HepG2 (cell line): ENCODE measurements around the gene PHKG2. TPM values are rescaled to one million over a fixed set of nuclear protein-coding genes. Genes with fewer than 3 reads are reported as not detected.
A peak's percentile ranks its signal among the peaks of the same experiment; 100 is the strongest.

ENCODE experiments used
- HOXA9 ChIP-seq: sonication (generic); formaldehyde crosslinking; IDR thresholded peaks from 2 replicates; pipeline ENCODE4 v1.8.1; 2022; ENCODE audit warnings: missing genetic modification reagents, mild to moderate bottlenecking, moderate library complexity, borderline replicate concordance
- MED13 ChIP-seq: sonication (generic); formaldehyde crosslinking; IDR thresholded peaks from 2 replicates; pipeline ENCODE4 v1.5.0; 2020; ENCODE audit warnings: missing genetic modification reagents
- RFX3 ChIP-seq: IDR thresholded peaks from 2 replicates; pipeline ENCODE4 v1.6.1; 2016; ENCODE audit warnings: missing biosample characterization, missing genetic modification reagents
- SMAD3 ChIP-seq: sonication (generic); formaldehyde crosslinking; IDR thresholded peaks from 2 replicates; pipeline ENCODE4 v1.4.0; 2020; ENCODE audit warnings: missing genetic modification reagents
- SP5 ChIP-seq: IDR thresholded peaks from 2 replicates; pipeline ENCODE4 v1.6.1; 2016; ENCODE audit warnings: low read depth, borderline replicate concordance
- TBL1XR1 ChIP-seq: fragments of 150-350 bp; IDR thresholded peaks from 2 replicates; pipeline ENCODE4 v1.6.1; 2014; ENCODE audit warnings: borderline replicate concordance, low read length; ENCODE audit not compliant: partially characterized antibody
- ZNF383 ChIP-seq: sonication (generic); formaldehyde crosslinking; IDR thresholded peaks from 2 replicates; pipeline ENCODE4 v1.4.0; 2020; ENCODE audit warnings: missing genetic modification reagents, mild to moderate bottlenecking, borderline replicate concordance
- ZNF530 ChIP-seq: sonication (generic); formaldehyde crosslinking; IDR thresholded peaks from 2 replicates; pipeline ENCODE4 v1.5.0; 2020; ENCODE audit warnings: low read depth, mild to moderate bottlenecking, missing genetic modification reagents
- ZNF788 ChIP-seq: sonication (generic); formaldehyde crosslinking; IDR thresholded peaks from 2 replicates; pipeline ENCODE4 v1.5.0; 2020; ENCODE audit warnings: mild to moderate bottlenecking, missing genetic modification reagents, borderline replicate concordance
- ZNF839 ChIP-seq: sonication (generic); formaldehyde crosslinking; IDR thresholded peaks from 2 replicates; pipeline ENCODE4 v1.4.0; 2020; ENCODE audit warnings: missing genetic modification reagents, mild to moderate bottlenecking, borderline replicate concordance
- polyA plus RNA-seq, 8 experiments: library from polyadenylated mRNA; depleted of rRNA in 3 of 8; stranded (reverse) in 7 of 8; unstranded in 1 of 8; fragments of >200 nt; fragmentation: Illumina TruSeq in 4 of 8; extraction: Trizol in 4 of 8; gene quantifications; 2 replicates each; pipeline versions ENCODE4 v1.2.1 to v1.2.3, GENCODE V29; 2011 to 2016; ENCODE audit warnings: low read depth in 4 of 8, missing spikeins in 1 of 8, mixed read lengths in 1 of 8; ENCODE audit not compliant: insufficient read depth in 1 of 8
- total RNA-seq, 5 experiments: library from RNA; depleted of rRNA; stranded (reverse); fragments of >200 nt; fragmentation: Illumina TruSeq; extraction: Trizol; gene quantifications; 2 replicates each; pipeline ENCODE4 v1.2.3, GENCODE V29; 2016; ENCODE audit warnings: low read depth in 1 of 5
- TF ChIP-seq, protein P1 (sequence below): sonication (generic); formaldehyde crosslinking; IDR thresholded peaks from 2 replicates; pipeline ENCODE4 v1.9.0; 2021; ENCODE audit warnings: mild to moderate bottlenecking, missing genetic modification reagents
- TF ChIP-seq, protein P2 (sequence below): sonication (generic); formaldehyde crosslinking; IDR thresholded peaks from 2 replicates; pipeline ENCODE4 v1.4.0; 2020; ENCODE audit warnings: mild to moderate bottlenecking, missing genetic modification reagents, borderline replicate concordance
- TF ChIP-seq, protein P3 (sequence below): sonication (generic); formaldehyde crosslinking; IDR thresholded peaks from 2 replicates; pipeline ENCODE4 v1.9.0; 2021; ENCODE audit warnings: missing genetic modification reagents, borderline replicate concordance
- TF ChIP-seq, protein P4 (sequence below): sonication (generic); formaldehyde crosslinking; IDR thresholded peaks from 2 replicates; pipeline ENCODE4 v1.4.0; 2020; ENCODE audit warnings: missing genetic modification reagents; ENCODE audit errors: not compliant biosample characterization

PHKG2 gene
- total and polyA plus RNA-seq, 2 of the 13 experiments (the other 11 are each of a cell fraction or from before 2014, with no cell fraction given): 37.4 to 42.1 TPM

DNA sequence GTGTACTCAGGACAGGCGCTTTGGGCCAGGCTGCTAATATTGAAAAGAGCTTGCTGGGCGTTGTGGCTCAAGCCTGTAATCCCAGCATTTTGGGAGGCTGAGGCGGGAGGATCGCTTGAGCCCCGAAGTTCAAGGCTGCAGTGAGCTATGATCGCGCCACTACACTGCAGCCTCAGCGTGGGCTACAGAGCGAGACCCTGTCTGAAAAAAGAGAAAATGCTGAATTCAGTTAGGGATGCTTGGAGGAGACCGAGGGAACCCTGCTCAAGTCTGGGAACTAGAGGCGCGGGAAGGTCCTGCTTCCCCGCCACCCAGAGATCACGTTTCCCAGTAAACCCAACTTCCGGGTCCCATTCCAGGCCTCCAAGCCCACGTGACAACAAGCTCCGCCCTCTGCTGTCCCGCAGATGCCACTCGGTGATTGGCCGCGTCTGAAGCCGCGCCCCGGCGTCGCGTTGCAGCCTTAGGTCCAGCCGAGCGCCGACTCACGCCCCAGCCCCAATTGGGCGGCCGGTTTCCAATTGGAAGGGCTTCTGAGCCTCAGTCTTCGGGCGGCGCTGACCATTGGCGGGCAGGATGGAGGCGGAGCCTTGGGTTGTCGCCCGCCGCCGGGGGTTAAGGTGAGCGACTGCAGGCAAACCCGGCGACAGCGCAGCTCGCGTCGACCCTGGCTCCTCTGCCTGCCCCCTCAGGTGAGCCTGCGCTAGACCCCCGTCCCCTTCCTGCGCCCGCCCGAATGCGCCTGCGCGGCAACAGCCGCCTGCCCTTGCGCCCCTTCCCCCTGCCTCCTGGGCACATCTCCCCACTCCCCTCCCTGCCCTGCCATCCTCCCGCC lies at the start of gene PHKG2 (continued):
- TF ChIP-seq, protein P1, sequence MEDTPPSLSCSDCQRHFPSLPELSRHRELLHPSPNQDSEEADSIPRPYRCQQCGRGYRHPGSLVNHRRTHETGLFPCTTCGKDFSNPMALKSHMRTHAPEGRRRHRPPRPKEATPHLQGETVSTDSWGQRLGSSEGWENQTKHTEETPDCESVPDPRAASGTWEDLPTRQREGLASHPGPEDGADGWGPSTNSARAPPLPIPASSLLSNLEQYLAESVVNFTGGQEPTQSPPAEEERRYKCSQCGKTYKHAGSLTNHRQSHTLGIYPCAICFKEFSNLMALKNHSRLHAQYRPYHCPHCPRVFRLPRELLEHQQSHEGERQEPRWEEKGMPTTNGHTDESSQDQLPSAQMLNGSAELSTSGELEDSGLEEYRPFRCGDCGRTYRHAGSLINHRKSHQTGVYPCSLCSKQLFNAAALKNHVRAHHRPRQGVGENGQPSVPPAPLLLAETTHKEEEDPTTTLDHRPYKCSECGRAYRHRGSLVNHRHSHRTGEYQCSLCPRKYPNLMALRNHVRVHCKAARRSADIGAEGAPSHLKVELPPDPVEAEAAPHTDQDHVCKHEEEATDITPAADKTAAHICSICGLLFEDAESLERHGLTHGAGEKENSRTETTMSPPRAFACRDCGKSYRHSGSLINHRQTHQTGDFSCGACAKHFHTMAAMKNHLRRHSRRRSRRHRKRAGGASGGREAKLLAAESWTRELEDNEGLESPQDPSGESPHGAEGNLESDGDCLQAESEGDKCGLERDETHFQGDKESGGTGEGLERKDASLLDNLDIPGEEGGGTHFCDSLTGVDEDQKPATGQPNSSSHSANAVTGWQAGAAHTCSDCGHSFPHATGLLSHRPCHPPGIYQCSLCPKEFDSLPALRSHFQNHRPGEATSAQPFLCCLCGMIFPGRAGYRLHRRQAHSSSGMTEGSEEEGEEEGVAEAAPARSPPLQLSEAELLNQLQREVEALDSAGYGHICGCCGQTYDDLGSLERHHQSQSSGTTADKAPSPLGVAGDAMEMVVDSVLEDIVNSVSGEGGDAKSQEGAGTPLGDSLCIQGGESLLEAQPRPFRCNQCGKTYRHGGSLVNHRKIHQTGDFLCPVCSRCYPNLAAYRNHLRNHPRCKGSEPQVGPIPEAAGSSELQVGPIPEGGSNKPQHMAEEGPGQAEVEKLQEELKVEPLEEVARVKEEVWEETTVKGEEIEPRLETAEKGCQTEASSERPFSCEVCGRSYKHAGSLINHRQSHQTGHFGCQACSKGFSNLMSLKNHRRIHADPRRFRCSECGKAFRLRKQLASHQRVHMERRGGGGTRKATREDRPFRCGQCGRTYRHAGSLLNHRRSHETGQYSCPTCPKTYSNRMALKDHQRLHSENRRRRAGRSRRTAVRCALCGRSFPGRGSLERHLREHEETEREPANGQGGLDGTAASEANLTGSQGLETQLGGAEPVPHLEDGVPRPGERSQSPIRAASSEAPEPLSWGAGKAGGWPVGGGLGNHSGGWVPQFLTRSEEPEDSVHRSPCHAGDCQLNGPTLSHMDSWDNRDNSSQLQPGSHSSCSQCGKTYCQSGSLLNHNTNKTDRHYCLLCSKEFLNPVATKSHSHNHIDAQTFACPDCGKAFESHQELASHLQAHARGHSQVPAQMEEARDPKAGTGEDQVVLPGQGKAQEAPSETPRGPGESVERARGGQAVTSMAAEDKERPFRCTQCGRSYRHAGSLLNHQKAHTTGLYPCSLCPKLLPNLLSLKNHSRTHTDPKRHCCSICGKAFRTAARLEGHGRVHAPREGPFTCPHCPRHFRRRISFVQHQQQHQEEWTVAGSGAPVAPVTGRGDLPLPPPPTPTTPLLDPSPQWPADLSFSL: no peak
- TF ChIP-seq, protein P2, sequence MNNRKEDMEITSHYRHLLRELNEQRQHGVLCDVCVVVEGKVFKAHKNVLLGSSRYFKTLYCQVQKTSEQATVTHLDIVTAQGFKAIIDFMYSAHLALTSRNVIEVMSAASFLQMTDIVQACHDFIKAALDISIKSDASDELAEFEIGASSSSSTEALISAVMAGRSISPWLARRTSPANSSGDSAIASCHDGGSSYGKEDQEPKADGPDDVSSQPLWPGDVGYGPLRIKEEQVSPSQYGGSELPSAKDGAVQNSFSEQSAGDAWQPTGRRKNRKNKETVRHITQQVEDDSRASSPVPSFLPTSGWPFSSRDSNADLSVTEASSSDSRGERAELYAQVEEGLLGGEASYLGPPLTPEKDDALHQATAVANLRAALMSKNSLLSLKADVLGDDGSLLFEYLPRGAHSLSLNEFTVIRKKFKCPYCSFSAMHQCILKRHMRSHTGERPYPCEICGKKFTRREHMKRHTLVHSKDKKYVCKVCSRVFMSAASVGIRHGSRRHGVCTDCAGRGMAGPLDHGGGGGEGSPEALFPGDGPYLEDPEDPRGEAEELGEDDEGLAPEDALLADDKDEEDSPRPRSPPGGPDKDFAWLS (CRISPR knock-in tag): no peak
- TF ChIP-seq SMAD3 (CRISPR knock-in tag) (peak; percentile 57; the same call in 1 of the 2 replicates), ZNF383 (CRISPR knock-in tag) (no peak), HOXA9 (no peak), ZNF839 (CRISPR knock-in tag) (0 out of 2 replicates have a peak, but pooled peaks have one; percentile 66), SP5 (CRISPR knock-in tag) (peak; percentile 28; the same call in 1 of the 2 replicates), ZNF530 (CRISPR knock-in tag) (no peak), TBL1XR1 (no peak), MED13 (CRISPR knock-in tag) (peak; percentile 28), ZNF788 (CRISPR knock-in tag) (peak; percentile 38; the same call in 1 of the 2 replicates), RFX3 (no peak)
- TF ChIP-seq, protein P3, sequence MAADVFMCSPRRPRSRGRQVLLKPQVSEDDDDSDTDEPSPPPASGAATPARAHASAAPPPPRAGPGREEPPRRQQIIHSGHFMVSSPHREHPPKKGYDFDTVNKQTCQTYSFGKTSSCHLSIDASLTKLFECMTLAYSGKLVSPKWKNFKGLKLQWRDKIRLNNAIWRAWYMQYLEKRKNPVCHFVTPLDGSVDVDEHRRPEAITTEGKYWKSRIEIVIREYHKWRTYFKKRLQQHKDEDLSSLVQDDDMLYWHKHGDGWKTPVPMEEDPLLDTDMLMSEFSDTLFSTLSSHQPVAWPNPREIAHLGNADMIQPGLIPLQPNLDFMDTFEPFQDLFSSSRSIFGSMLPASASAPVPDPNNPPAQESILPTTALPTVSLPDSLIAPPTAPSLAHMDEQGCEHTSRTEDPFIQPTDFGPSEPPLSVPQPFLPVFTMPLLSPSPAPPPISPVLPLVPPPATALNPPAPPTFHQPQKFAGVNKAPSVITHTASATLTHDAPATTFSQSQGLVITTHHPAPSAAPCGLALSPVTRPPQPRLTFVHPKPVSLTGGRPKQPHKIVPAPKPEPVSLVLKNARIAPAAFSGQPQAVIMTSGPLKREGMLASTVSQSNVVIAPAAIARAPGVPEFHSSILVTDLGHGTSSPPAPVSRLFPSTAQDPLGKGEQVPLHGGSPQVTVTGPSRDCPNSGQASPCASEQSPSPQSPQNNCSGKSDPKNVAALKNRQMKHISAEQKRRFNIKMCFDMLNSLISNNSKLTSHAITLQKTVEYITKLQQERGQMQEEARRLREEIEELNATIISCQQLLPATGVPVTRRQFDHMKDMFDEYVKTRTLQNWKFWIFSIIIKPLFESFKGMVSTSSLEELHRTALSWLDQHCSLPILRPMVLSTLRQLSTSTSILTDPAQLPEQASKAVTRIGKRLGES (CRISPR knock-in tag): no peak
- TF ChIP-seq, protein P4, sequence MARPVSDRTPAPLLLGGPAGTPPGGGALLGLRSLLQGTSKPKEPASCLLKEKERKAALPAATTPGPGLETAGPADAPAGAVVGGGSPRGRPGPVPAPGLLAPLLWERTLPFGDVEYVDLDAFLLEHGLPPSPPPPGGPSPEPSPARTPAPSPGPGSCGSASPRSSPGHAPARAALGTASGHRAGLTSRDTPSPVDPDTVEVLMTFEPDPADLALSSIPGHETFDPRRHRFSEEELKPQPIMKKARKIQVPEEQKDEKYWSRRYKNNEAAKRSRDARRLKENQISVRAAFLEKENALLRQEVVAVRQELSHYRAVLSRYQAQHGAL (CRISPR knock-in tag): no peak
